GM19025 (cell line): ENCODE measurements around the gene POLR1C.
"Not testable (repeated sequence)": the region's sequence is repeated elsewhere in the genome, so short reads cannot be mapped to it uniquely, and the experiment has no call there.

Source experiments
- ATAC-seq: cut with Tn5 transposase; IDR thresholded peaks from one replicate; pipeline ENCODE4 v1.9.1; 2021; ENCODE audit warnings: mild to moderate bottlenecking, low read depth, moderate library complexity; ENCODE audit not compliant: unreplicated experiment

POLR1C gene

GRCh38 chr6:43508481-43509141, 8.3 kb upstream of the POLR1C start:
- ATAC-seq = no peak

DNA sequence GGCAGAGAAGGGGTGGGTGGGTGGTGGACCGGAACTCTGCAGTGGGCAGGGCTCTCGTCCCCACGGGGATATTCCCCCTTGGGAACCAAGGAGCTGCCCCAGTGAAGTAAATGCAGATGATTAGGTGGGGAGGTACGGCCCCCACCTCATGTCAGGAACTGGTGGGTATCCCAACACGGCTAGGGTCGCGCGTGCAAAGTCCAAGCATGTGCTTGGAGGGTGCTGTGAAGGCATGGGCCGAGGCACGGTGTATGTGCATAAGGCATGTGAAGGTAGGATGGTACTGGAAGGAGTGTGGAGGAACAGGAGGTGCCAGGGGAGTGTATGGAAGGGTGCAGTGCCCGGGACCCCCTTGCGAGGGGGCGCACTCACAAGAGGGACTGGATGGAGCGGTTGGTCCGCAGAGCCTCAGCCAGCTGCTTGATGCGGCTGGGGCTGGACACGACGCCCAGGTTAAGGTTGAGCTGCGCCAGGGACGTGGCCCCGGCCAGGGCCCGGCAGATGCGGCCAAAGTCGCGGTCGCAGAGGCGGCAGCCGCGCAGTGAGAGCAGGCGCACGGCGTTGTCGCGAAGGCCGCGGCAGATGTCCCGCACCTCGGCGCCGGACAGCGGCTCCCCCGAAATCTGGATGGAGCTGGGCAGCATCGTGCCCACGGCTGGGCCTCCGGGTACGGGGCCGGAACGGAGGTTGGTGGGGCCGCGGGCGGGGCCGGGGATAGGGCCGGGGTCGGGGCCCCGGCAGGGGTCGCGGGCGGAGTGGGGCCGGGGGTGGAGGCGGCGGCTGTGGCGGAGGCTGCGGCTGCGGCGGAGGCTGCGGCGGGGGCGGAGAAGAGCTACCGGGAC, 7.5 kb upstream of the POLR1C start:
- ATAC-seq = no peak

DNA sequence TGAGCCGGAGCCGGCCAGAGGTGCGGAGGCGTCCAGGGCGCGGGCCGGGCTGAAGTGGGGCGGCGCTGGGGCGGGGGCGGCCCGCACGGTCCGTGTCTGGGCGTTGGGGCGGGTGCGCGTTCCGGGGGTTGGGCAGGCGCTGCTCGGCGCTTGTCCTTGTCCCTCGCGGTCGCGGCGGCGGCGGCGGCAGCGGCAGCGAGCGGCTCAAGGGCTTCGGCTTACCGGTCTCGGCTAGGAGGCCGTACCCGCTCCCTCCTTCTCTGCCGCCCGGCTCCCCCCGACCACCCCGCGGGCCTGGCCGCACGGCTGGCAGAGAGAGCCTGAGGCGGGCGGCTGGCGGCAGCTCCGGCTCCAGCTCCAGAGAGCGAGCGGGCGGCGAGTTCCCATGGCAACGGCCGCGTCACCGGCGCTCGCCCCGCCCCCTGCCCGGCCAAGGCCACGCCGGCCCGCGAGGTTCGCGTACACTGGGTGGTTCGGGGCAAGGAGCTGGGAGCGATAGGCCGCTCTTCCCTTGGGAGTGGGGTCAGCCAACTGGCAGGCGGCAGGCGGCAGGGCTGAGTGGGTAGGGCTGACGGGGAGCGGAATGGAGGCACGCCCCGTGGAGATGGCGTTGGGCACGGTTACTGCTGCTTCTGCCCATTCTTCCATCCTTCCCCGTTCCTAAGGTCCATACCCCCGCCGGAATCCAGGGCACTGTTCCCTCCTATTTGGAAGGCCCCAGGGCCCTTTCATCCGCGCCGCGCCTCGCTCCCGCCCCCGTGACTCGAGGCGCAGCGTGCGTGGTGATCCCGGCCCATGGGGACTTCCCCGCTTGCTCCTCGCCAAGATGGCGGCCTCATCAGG, 6.7 kb upstream of the POLR1C start, which contains the start of gene LRRC73:
TSS of gene LRRC73 (minus strand) at position 363 of the 843 bp plus-strand sequence. CDS start 561 bp downstream, outside the sequence.
- peak; percentile 74 for ATAC-seq

DNA sequence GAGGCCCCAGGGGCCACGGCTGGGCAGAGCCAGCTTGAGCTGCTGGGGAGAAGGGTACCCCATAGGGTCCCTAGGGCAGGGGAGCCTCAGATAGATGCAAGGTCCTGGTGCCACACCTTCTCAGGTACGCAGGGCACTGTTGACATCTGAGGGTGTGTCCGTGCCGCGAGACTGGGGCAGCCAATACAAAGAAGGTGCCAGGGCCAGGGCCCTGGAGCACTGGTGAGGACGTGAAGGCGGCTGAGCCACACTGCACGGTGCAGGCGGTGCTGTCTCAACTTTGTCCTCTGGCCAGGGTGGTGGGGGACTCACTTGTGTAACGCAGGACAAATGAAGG, 6.1 kb upstream of the POLR1C start:
- ATAC-seq = no peak

GRCh38 chr6:43511824-43512415, 5.0 kb upstream of the POLR1C start:
- ATAC-seq = no peak

GRCh38 chr6:43515808-43516207, 1.1 kb upstream of the POLR1C start:
- no peak for ATAC-seq

GRCh38 chr6:43516367-43516696, 557 bp upstream of the POLR1C start:
- no peak for ATAC-seq

- ATAC-seq = no peak
Measured at GRCh38 chr6:43517505-43518357, 842 bp downstream of the POLR1C start.

GRCh38 chr6:43520097-43520496, 3.2 kb downstream of the POLR1C start:
- no peak for ATAC-seq

- no peak for ATAC-seq
Measured at GRCh38 chr6:43521836-43522235, 4.9 kb downstream of the POLR1C start.

- ATAC-seq = no peak
Measured at GRCh38 chr6:43522547-43523261, 5.8 kb downstream of the POLR1C start.

DNA sequence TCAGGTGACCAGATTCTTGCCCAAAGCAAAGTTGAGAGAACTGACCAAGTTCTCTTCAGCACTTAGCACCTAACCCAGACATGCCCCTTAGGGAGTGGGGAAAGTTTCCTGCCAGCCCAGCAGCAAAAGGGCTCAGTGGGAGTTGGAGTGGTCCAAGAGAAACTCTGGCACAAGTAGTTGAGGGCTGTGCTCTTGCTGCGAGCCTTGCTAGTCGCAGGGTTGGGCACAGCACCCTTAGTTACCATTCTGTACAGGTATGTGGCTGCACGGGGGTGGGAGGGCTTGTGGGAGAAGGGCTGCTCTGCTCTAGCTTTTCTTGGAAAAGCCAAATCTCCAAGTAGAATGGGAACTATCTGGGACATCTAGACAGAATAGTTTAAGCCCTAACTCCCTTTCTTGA, 6.4 kb downstream of the POLR1C start:
- no peak for ATAC-seq

DNA sequence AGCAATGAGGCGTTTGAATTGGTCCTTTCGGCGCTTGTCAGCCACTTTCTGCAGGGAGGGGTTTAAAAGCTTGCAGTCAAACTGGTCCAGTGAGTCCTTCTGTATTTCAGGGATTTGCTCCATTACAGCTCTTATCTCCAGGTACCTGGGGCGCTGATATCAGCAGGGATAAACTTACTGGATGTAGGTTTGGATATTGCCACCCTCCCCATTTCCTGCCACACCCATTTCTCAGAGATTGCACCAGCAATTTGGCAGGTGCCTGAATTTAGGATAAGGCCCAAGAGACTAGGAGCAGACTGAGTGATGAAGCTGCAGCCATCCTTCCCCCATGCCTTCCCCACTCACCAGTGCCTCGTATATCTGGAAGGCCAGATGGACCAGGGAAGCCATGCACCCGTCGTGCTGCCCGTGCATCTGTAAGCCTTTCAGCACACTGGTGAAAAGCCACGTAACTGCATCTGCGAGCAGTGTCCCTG, 7.6 kb downstream of the POLR1C start:
- no peak for ATAC-seq

DNA sequence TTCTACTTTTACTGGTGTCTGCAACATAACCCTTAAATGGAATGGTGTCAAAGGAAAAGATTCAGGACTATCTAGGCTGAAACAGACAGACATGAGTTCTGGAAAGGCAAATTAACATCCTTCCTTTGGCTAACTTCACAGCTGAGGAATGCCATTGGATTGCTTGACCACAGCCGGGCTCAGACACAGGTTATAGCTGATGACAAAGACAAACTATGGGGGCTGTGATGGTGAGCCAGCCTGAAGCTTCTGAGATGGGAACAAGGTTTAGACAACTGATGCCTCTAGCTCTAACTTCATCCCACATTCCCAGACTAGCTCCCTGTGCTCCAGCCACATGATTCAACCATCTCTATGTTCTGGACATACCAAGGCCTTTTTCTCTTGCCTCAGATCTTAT, 15.3 kb downstream of the POLR1C start:
- ATAC-seq = no peak

DNA sequence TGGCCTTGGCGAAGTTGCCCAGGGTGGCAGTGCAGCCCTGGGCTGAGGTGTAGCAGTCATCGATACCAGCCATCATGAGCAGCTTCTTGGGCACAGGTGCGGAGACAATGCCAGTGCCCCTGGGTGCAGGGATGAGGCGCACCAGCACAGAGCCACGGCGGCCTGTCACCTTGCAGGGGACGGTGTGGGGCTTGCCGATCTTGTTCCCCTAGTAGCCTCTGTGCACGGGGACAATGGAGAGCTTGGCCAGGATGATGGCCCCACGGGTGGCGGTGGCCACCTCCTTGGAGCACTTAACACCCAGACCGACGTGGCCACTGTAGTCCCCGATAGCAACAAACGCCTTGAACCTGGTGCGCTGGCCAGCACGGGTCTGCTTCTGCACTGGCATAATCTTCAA, 22.1 kb downstream of the POLR1C start:
- ATAC-seq = not testable (repeated sequence)

DNA sequence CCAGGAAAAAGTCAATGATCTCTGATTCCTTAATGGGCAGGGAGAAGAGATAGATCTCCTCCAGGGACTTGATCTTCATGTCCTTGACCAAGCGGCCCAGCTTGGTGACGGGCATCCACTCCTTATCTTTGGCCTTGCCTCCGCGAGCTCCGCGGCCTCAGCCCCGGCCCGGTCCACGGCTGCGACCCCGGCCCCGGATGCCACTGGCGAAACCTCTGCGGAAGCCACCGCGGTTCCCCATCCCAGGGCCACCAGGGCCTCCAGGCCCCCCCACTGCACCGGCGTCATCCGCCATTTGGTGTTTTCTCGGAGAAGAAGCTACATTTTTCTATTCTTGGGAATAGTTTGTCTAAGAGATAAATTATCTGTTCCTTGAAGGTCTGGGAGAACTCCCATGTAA, 22.5 kb downstream of the POLR1C start:
- ATAC-seq = not testable (repeated sequence)

- ATAC-seq = no peak
Measured at GRCh38 chr6:43540507-43540906, 23.6 kb downstream of the POLR1C start.

DNA sequence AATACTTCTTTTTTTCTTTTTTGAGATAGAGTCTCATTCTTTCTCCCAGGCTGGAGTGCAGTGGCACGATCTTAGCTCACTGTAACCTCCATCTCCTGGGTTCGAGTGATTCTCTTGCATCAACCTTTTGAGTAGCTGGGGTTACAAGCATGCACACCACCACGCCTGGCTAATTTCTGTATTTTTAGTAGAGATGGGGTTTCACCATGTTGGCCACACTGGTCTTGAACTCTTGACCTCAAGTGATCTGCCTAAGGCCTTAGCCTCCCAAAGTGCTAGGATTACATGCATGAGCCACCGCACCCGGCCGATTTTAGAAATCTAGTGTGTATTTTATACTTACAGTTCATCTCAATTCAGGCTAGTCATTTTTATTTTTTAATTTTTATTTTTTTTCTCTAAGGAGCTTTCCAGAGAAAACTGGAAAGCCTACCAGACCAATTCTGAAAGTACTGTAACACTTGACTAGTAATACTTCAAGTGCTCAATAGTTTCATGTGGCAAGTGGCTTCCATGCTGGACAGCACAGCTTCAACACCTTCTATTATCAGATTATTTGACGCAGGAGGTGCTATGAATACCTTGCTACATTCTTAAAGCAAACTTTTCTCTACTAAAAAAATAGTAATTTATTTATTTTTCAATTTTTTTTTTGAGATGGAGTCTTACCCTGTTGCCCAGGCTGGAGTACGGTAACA, 25.0 kb downstream of the POLR1C start:
- ATAC-seq = no peak

DNA sequence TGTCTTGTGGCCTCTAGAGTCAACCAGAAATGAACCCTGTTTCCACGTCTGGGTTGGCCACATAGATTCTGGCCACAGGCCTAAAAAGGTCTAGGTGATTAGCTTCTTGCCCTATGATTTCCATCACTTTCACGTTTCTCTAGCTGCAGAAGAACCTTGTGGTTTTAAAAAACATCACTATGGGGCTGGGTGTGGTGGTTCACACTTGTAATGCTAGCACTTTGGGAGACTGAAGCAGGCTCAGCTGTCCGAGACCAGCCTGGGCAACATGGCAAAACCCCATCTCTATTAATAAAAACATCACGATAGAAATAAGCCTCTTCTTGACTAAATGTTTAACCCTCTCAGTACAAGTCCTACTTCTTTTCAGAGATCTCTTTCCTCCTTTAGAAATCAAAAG, 27.6 kb downstream of the POLR1C start:
- ATAC-seq = no peak
